ENCODE data around the gene LCP1. TPM values are rescaled to one million over a fixed set of nuclear protein-coding genes. Genes with fewer than 3 reads are reported as not detected.

LCP1 gene
- total and polyA plus RNA-seq, 9 of the 15 experiments (the other 6 are each of a cell fraction or from before 2014, with no cell fraction given), result 83.0 to 255 (median 163) TPM

- no peak for FAIRE-seq
- H3K4me1 ChIP-seq (replicated peaks in 1 of 2; ENCODE audit: control insufficient read depth in 2 of 2, insufficient read depth in 2 of 2, low read length in 2 of 2), result peaks cover 5 to 48% of the 10 kb centered on the region in 2 experiments; a peak in 4 of 5 replicates
- in situ Hi-C loops (cut with MboI), result no loop called here
- no peak for TF ChIP-seq XRCC4 (IDR thresholded peaks at IDR 0.05; ENCODE audit: extremely low read depth, insufficient read depth, insufficient read length)
- no peak for TF ChIP-seq FOXJ3 (CRISPR knock-in tag; IDR thresholded peaks at IDR 0.05)
- no peak for TF ChIP-seq FOXM1 (IDR thresholded peaks at IDR 0.05; ENCODE audit: low read depth)
- TF ChIP-seq FOXM1 (CRISPR knock-in tag; IDR thresholded peaks at IDR 0.05; ENCODE audit: low read depth), result no peak
- TF ChIP-seq HLTF (IDR thresholded peaks at IDR 0.05), result no peak
- TF ChIP-seq TCF15 (CRISPR knock-in tag; IDR thresholded peaks at IDR 0.05), result no peak
- TF ChIP-seq PBX2 (CRISPR knock-in tag; IDR thresholded peaks at IDR 0.05; ENCODE audit: low read depth), result no peak
- no peak for TF ChIP-seq PBX2 (tag; conservative IDR thresholded peaks at IDR 0.05; ENCODE audit: low read depth)
- no peak for TF ChIP-seq ZNF239 (CRISPR knock-in tag; IDR thresholded peaks at IDR 0.05)
- TF ChIP-seq ZSCAN32 (CRISPR knock-in tag; IDR thresholded peaks at IDR 0.05), result no peak
- no peak for TF ChIP-seq HDAC2 (IDR thresholded peaks at IDR 0.05)
- no peak for TF ChIP-seq ELF4 (CRISPR knock-in tag; IDR thresholded peaks at IDR 0.05)
- no peak for TF ChIP-seq LEF1 (IDR thresholded peaks at IDR 0.05)
- TF ChIP-seq RBM39 (optimal IDR thresholded peaks at IDR 0.05; ENCODE audit: low read depth, low read length), result no peak
- no peak for TF ChIP-seq E2F3 (CRISPR knock-in tag; IDR thresholded peaks at IDR 0.05)
- no peak for TF ChIP-seq ZNF263 (CRISPR knock-in tag; IDR thresholded peaks at IDR 0.05; ENCODE audit: borderline replicate concordance)
- TF ChIP-seq CLOCK (CRISPR knock-in tag; IDR thresholded peaks at IDR 0.05; ENCODE audit: borderline replicate concordance), result no peak
- no peak for TF ChIP-seq RUNX1 (IDR thresholded peaks at IDR 0.05; ENCODE audit: low read depth)
- TF ChIP-seq SMAD1 (IDR thresholded peaks at IDR 0.05; ENCODE audit: low read depth, low read length, partially characterized antibody), result no peak
- TF ChIP-seq ZNF184 (CRISPR knock-in tag; IDR thresholded peaks at IDR 0.05), result no peak
- ChIA-PET CTCF (ENCODE audit: low intra/inter-chr PET ratio) (no interaction called here), POLR2A (no interaction called here)
- H2AFZ ChIP-seq (ENCODE audit: low read depth, low read length), result no peak overlapping the region
- H3K9me3 ChIP-seq (replicated peaks; ENCODE audit: control insufficient read depth, insufficient read depth, low read depth, low read length), result no peaks in the 10 kb centered on the region
- no peak for ATAC-seq
- no peak overlapping the region for H3K9ac ChIP-seq (ENCODE audit: insufficient read depth in 1 of 2, low read depth in 2 of 2, low read length in 2 of 2)
- WGBS (ENCODE audit: insufficient coverage, low coverage, missing lambda C conversion rate), result 40% methylated on average over 1 of the region's 4 CpGs
- no TSS peak for BruUV-seq (replicated peaks)
- no peaks in the 10 kb centered on the region for H4K20me1 ChIP-seq (replicated peaks; ENCODE audit: control insufficient read depth, insufficient read depth, low read length)
- no peak overlapping the region for H3K4me2 ChIP-seq (ENCODE audit: insufficient read depth, low read length)
- no peaks in the 10 kb centered on the region for H3K27me3 ChIP-seq (ENCODE audit: control insufficient read depth in 2 of 2, insufficient read depth in 2 of 2, low read length in 2 of 2)
- no peaks in the 10 kb centered on the region for H3K9me1 ChIP-seq (ENCODE audit: control insufficient read depth, insufficient read depth, low read length)
- intact Hi-C loops (cut with micrococcal nuclease), result no loop called here
- H3K79me2 ChIP-seq (ENCODE audit: control insufficient read depth, insufficient read depth, low read length), result no peaks in the 10 kb centered on the region
- peaks cover 9% of the 10 kb centered on the region; the same call in 2 of the 3 replicates for H3K36me3 ChIP-seq (ENCODE audit: control insufficient read depth, insufficient read depth, low read length)
- H3K27ac ChIP-seq (ENCODE audit: extremely low read depth, low read depth, low read length), result no peak overlapping the region
- DNase-seq (ENCODE audit: extremely low read depth in 1 of 4, low spot score in 3 of 4), result no peak
- no peak overlapping the region for H3K4me3 ChIP-seq
Measured at GRCh38 chr13:46121597-46122163, 60.3 kb downstream of the LCP1 start.

Data from K562 (cell line).